ENCODE data around the gene RGS5.

GRCh38 chr1:163148911-163149310 is 53.8 kb downstream of the RGS5 start:
- TF ChIP-seq CTCF (IDR thresholded peaks at IDR 0.05; ENCODE audit: insufficient read depth, low read length, poor library complexity, severe bottlenecking) (no peak), EZH2phosphoT487 (conservative IDR thresholded peaks at IDR 0.05; ENCODE audit: low read length) (no peak)

All from SU-DHL-6 (cell line).